ENCODE data around the gene SIK3.

Gene SIK3

GRCh38 chr11:116874251-116874650 is 224.0 kb downstream of the SIK3 start:
- DNase-seq (ENCODE audit: extremely low read depth, insufficient read length), result no peak
- no peaks in the 10 kb centered on the region for H3K27me3 ChIP-seq (replicated peaks; ENCODE audit: control insufficient read depth, insufficient read depth, low read length)
- peaks cover 15% of the 10 kb centered on the region for H3K36me3 ChIP-seq (ENCODE audit: control insufficient read depth, insufficient read depth, low read length)

DNA sequence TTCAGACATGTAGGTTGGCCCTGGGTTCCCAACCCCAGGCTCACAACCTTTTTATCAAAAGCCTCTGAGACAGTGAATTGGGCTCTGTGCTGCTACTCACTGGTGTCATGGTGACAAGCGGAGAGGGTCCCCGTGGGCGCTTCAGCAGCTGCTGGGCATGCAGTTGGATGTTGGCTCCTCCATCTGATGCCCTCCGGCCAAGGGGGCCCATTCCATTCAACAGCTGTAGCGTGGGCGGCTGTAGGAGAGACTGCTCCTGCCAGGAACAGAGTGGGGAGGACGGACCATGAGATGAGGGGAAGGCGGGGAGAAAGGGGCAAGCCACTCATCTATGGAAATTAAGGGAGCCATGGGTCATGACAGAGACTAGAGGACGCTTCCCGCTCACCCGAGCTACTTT is 224.8 kb downstream of the SIK3 start:
- peaks cover 15% of the 10 kb centered on the region for H3K36me3 ChIP-seq (ENCODE audit: control insufficient read depth, insufficient read depth, low read length)
- no peaks in the 10 kb centered on the region for H3K27me3 ChIP-seq (replicated peaks; ENCODE audit: control insufficient read depth, insufficient read depth, low read length)
- TF ChIP-seq, protein P1, sequence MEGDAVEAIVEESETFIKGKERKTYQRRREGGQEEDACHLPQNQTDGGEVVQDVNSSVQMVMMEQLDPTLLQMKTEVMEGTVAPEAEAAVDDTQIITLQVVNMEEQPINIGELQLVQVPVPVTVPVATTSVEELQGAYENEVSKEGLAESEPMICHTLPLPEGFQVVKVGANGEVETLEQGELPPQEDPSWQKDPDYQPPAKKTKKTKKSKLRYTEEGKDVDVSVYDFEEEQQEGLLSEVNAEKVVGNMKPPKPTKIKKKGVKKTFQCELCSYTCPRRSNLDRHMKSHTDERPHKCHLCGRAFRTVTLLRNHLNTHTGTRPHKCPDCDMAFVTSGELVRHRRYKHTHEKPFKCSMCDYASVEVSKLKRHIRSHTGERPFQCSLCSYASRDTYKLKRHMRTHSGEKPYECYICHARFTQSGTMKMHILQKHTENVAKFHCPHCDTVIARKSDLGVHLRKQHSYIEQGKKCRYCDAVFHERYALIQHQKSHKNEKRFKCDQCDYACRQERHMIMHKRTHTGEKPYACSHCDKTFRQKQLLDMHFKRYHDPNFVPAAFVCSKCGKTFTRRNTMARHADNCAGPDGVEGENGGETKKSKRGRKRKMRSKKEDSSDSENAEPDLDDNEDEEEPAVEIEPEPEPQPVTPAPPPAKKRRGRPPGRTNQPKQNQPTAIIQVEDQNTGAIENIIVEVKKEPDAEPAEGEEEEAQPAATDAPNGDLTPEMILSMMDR (IDR thresholded peaks at IDR 0.05; ENCODE audit: insufficient read depth, low read length, poor library complexity, severe bottlenecking), result no peak
- DNase-seq (ENCODE audit: extremely low read depth, insufficient read length), result no peak
- H3K4me3 ChIP-seq (replicated peaks; ENCODE audit: low read depth, low read length), result no peak overlapping the region

More at GRCh38 chr11:116874251-116874650, 224.0 kb downstream of the SIK3 start:
- H3K4me3 ChIP-seq (replicated peaks; ENCODE audit: low read depth, low read length), result no peak overlapping the region
- TF ChIP-seq, protein P1 (IDR thresholded peaks at IDR 0.05; ENCODE audit: insufficient read depth, low read length, poor library complexity, severe bottlenecking), result no peak

GRCh38 chr11:116871248-116871647 is 227.0 kb downstream of the SIK3 start:
- H3K27me3 ChIP-seq (replicated peaks; ENCODE audit: control insufficient read depth, insufficient read depth, low read length), result no peaks in the 10 kb centered on the region
- DNase-seq (ENCODE audit: extremely low read depth, insufficient read length), result no peak
- TF ChIP-seq, protein P1 (IDR thresholded peaks at IDR 0.05; ENCODE audit: insufficient read depth, low read length, poor library complexity, severe bottlenecking), result no peak
- peaks cover 18% of the 10 kb centered on the region for H3K36me3 ChIP-seq (ENCODE audit: control insufficient read depth, insufficient read depth, low read length)
- no peak overlapping the region for H3K4me3 ChIP-seq (replicated peaks; ENCODE audit: low read depth, low read length)

- Histone ChIP-seq H3K27me3 (replicated peaks; ENCODE audit: control insufficient read depth, insufficient read depth, low read length) (no peaks in the 10 kb centered on the region), H3K4me3 (replicated peaks; ENCODE audit: low read depth, low read length) (no peak overlapping the region), H3K36me3 (ENCODE audit: control insufficient read depth, insufficient read depth, low read length) (peaks cover 14% of the 10 kb centered on the region)
- TF ChIP-seq, protein P1 (IDR thresholded peaks at IDR 0.05; ENCODE audit: insufficient read depth, low read length, poor library complexity, severe bottlenecking), result no peak
- no peak for DNase-seq (ENCODE audit: extremely low read depth, insufficient read length)
Measured at GRCh38 chr11:116870054-116870453, 228.2 kb downstream of the SIK3 start.

- Histone ChIP-seq H3K27me3 (replicated peaks; ENCODE audit: control insufficient read depth, insufficient read depth, low read length) (no peaks in the 10 kb centered on the region), H3K36me3 (ENCODE audit: control insufficient read depth, insufficient read depth, low read length) (peaks cover 13% of the 10 kb centered on the region), H3K4me3 (replicated peaks; ENCODE audit: low read depth, low read length) (no peak overlapping the region)
- no peak for DNase-seq (ENCODE audit: extremely low read depth, insufficient read length)
- TF ChIP-seq, protein P1 (IDR thresholded peaks at IDR 0.05; ENCODE audit: insufficient read depth, low read length, poor library complexity, severe bottlenecking), result no peak
Measured at GRCh38 chr11:116869610-116870009, 228.6 kb downstream of the SIK3 start.

- TF ChIP-seq, protein P1 (IDR thresholded peaks at IDR 0.05; ENCODE audit: insufficient read depth, low read length, poor library complexity, severe bottlenecking), result no peak
- no peak for DNase-seq (ENCODE audit: extremely low read depth, insufficient read length)
- Histone ChIP-seq H3K4me3 (replicated peaks; ENCODE audit: low read depth, low read length) (no peak overlapping the region), H3K36me3 (ENCODE audit: control insufficient read depth, insufficient read depth, low read length) (peaks cover 15% of the 10 kb centered on the region), H3K27me3 (replicated peaks; ENCODE audit: control insufficient read depth, insufficient read depth, low read length) (no peaks in the 10 kb centered on the region)
Measured at GRCh38 chr11:116868066-116868465, 230.2 kb downstream of the SIK3 start.
